ENCODE measurements around the gene CD58.

The CD58 gene

DNA sequence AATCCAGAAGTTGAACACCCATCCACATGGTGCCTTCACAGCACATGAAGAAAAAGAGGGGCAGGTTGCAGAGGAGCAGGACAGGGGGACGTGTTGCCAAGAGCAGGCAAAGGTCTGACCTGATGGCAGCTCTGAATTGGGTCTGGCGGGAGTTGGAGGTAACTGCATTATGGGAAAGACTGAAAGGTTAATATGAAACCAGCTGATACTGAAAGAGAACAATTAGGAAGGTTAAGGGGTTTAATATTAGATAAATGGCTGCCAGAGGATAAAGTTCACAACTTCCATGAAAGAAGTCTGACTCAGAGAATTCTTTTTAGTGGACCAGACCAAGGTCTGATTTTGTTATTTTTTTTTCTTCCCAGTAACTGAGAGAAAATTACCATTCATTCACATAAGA is 76.1 kb downstream of the CD58 start:
- no peak for DNase-seq (ENCODE audit: low read depth in 2 of 2)
- H3K4me3 ChIP-seq (replicated peaks in 1 of 2; ENCODE audit: low read depth in 2 of 2, low read length in 2 of 2): no peak overlapping the region
- TF ChIP-seq, protein P1, sequence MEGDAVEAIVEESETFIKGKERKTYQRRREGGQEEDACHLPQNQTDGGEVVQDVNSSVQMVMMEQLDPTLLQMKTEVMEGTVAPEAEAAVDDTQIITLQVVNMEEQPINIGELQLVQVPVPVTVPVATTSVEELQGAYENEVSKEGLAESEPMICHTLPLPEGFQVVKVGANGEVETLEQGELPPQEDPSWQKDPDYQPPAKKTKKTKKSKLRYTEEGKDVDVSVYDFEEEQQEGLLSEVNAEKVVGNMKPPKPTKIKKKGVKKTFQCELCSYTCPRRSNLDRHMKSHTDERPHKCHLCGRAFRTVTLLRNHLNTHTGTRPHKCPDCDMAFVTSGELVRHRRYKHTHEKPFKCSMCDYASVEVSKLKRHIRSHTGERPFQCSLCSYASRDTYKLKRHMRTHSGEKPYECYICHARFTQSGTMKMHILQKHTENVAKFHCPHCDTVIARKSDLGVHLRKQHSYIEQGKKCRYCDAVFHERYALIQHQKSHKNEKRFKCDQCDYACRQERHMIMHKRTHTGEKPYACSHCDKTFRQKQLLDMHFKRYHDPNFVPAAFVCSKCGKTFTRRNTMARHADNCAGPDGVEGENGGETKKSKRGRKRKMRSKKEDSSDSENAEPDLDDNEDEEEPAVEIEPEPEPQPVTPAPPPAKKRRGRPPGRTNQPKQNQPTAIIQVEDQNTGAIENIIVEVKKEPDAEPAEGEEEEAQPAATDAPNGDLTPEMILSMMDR (IDR thresholded peaks at IDR 0.05; ENCODE audit: low read depth, low read length): no peak

DNA sequence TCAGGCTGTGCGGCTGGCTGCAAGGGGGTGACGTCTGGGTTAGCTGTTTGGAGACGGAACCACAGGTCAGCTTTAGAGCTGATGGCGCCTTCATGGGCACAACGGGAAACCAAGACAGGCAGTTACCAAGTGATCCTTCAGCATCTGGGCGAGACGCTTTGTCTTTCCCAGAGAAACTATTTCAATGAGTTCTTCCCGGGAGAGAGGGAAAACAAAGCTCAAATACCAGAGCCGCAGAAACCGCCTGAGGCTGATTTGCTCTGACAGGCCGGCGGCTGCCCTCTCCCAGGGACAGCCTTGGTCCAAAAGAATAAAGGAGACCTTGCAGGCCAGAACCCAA is 76.5 kb downstream of the CD58 start:
- no peak for DNase-seq (ENCODE audit: low read depth in 2 of 2)
- TF ChIP-seq, protein P1 (IDR thresholded peaks at IDR 0.05; ENCODE audit: low read depth, low read length): no peak
- H3K4me3 ChIP-seq (replicated peaks in 1 of 2; ENCODE audit: low read depth in 2 of 2, low read length in 2 of 2): no peak overlapping the region

DNA sequence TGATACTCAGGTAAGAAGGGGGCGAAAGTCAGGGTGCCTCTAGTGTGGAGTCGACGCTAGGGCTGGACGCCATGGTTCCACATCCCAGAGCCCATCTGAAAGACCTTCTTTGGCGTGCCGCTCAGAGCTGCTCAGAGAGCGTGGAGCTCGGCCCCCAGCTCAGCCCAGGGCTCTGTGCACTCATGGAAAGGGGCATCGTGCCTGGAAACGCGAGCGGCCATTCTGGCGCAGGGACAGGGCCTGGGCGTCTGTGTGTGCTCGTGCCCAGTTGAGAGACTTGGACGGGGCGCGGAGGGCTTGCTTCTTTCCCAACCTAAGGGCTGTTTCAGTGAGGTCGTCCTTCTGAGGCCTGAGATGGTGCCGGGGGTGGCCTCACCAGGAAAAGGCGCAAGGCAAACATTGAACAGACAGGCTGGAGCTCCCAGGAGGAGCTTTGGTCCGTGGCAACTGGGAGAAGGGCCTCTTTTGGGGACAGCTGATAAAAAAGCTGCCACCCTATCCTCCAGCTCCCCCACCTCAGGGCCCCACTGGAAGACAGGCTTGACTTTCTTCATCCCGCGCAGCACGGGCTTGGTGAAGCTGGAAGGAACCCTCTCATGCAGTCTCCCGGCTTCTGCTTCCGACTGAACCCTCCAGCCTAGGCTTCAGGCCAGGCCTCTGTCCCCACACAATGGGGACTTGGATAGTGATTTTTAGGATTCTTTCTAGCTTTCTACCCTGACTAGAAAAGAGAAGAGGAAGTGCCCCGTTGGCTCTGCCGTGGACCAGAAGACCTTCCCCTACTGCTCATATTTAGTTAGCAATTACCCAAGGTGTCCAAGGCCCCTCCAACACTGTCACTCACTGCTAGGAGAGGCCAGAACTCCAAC is 77.1 kb downstream of the CD58 start:
- DNase-seq (ENCODE audit: low read depth in 2 of 2): no peak
- TF ChIP-seq, protein P1 (IDR thresholded peaks at IDR 0.05; ENCODE audit: low read depth, low read length): no peak
- no peak overlapping the region for H3K4me3 ChIP-seq (replicated peaks in 1 of 2; ENCODE audit: low read depth in 2 of 2, low read length in 2 of 2)

DNA sequence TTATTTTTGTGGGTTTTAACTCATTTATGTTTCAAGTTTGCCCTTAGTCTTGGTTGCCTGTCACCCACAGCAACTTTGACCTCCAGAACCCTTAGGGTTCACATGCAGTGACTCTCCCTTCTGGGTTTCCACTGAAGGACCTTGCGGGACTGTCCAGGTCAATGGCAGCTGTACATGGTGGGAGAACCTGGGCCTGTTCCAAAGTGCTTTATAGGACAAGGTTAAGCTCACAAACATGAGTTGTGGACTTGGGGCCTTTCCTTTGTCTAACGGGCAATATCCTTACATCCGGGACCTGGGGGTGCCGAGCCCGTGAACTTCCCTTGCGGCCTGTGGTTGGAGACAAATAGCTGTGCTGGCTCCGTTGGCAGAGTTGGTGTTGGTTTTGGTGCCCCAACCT is 77.8 kb downstream of the CD58 start:
- DNase-seq (ENCODE audit: low read depth in 2 of 2): no peak
- TF ChIP-seq, protein P1 (IDR thresholded peaks at IDR 0.05; ENCODE audit: low read depth, low read length): no peak
- H3K4me3 ChIP-seq (replicated peaks in 1 of 2; ENCODE audit: low read depth in 2 of 2, low read length in 2 of 2): no peak overlapping the region

DNA sequence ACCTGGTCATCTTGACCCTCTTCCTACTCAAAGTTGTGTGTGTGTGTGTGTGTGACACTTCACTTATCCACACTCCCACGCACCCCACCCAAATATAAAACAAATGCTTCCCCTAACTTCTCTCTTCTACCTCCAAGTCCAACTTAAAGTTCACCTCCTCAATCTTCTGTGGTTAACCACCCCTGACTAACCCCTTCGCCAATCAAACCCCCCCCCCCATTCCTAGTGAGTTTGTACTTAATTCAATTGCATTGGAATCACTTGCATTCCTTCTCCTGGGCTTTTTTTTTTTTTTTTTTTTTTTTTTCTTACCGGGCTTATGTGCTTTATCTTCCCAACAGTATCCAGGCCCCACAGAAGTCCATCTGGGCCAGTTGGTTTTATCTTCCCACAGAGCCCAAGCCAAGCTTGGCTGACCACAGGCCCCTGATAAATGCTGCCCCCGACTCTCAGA is 78.4 kb downstream of the CD58 start:
- TF ChIP-seq, protein P1 (IDR thresholded peaks at IDR 0.05; ENCODE audit: low read depth, low read length): no peak

DNA sequence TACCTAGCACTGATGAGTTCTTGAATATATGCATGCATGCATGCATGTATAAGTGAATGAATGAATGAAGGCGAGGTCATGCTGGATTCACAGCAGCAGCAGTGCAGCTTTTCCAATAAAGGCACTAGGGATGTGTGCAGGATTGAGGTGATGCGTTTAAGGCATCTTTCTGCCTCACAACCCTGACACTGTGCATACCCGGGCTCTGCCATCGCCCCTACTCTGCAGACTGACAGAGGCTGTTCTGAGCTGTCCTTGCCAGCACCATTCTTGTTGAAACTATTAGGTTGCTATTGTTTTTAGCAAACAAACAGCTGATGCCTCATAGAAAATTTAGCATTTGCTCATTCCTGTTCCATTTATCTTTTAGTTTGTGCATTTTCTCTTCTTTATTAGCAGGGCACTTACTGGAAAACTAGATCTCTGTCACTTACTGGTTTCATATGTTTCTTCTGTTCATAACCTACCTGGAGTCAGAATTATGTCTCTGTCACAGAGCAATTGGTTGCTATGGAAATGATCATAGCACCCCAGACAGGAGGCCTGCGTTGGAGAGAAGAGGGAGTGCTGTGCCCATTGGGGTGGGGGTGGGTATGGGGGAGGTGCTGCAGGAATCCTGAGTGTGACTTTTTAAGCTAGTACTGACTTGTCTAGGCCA is 79.0 kb downstream of the CD58 start:
- no peak for DNase-seq (ENCODE audit: low read depth in 2 of 2)
- TF ChIP-seq, protein P1 (IDR thresholded peaks at IDR 0.05; ENCODE audit: low read depth, low read length): no peak
- no peak overlapping the region for H3K4me3 ChIP-seq (replicated peaks in 1 of 2; ENCODE audit: low read depth in 2 of 2, low read length in 2 of 2)

More for the DNA sequence above, 78.4 kb downstream of the CD58 start:
- no peak overlapping the region for H3K4me3 ChIP-seq (replicated peaks in 1 of 2; ENCODE audit: low read depth in 2 of 2, low read length in 2 of 2)
- peak in 1 of 2 donors; percentile 49 for DNase-seq (ENCODE audit: low read depth in 2 of 2)
